ENCODE measurements around the gene CCL2.

The CCL2 gene

DNA sequence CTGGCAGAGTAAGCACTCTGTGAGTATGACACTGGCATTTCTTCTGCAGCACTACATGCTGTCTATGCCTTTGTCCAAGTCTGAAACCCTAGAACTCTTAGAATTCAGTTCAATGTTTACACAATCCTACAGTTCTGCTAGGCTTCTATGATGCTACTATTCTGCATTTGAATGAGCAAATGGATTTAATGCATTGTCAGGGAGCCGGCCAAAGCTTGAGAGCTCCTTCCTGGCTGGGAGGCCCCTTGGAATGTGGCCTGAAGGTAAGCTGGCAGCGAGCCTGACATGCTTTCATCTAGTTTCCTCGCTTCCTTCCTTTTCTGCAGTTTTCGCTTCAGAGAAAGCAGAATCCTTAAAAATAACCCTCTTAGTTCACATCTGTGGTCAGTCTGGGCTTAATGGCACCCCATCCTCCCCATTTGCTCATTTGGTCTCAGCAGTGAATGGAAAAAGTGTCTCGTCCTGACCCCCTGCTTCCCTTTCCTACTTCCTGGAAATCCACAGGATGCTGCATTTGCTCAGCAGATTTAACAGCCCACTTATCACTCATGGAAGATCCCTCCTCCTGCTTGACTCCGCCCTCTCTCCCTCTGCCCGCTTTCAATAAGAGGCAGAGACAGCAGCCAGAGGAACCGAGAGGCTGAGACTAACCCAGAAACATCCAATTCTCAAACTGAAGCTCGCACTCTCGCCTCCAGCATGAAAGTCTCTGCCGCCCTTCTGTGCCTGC lies at the start of gene CCL2:
CCL2 (plus strand) TSS at position 635 of the 730 bp plus-strand sequence; CDS start at position 700, 65 bp downstream.
- H3K36me3 Mint-ChIP-seq (ENCODE audit: low read depth): no peaks in the 10 kb centered on the region
- peaks cover 36% of the 10 kb centered on the region for H3K27me3 Mint-ChIP-seq (ENCODE audit: low read depth)
- H3K4me3 Mint-ChIP-seq: no peak within 1 kb of the TSS
- DNase-seq (ENCODE audit: low spot score): no peak
- no peak within 1 kb of the TSS for H3K27ac Mint-ChIP-seq
- H3K9me3 Mint-ChIP-seq: no peaks in the 10 kb centered on the region
- peaks cover 2% of the 10 kb centered on the region for H3K4me1 Mint-ChIP-seq (ENCODE audit: low read depth)

DNA sequence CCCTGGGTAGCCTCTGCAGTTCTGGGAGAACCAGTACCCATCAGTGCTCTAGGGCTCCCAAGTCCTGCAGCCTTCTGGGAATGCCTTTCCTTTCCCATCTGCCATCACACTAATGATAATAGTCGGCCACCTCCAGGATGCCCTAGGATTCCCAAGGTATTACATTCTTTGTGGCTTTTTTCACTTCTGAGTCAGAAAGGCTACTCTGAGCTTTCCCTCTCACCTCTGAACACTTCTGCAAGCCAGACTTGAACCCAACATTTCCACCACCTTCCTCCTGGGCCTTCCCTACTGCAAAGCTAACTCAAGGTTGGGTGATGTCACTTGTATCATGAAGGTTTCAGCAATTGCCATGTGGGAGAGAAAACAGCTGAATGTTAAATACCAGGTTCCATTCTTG lies 49.7 kb upstream of the CCL2 start:
- peaks cover 18% of the 10 kb centered on the region for H3K27me3 Mint-ChIP-seq (ENCODE audit: low read depth)

DNA sequence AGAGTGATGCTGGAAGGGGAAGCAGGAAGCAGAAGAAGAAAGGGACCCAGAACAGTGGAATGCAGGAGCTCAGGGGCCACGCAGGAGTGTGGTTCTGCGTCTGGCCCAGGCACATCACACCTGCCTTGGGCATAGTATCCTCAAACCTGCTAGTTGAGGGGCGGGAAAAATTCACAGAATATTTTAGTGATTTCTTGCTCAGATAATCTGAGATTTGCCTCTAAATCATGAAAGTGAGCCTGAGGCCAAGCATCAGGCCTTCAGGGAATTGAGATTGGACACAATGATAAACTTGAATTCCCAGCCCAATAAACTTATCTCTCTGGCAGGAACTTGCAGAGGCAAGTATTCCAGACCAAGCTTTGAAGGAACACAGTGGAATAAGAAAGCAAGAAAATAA lies 48.5 kb upstream of the CCL2 start:
- Mint-ChIP-seq H3K4me1 (ENCODE audit: low read depth) (peaks cover 4% of the 10 kb centered on the region), H3K9me3 (peaks cover 7% of the 10 kb centered on the region), H3K4me3 (no peak overlapping the region), H3K27ac (no peak overlapping the region), H3K36me3 (ENCODE audit: low read depth) (no peaks in the 10 kb centered on the region), H3K27me3 (ENCODE audit: low read depth) (peaks cover 24% of the 10 kb centered on the region)
- no peak for DNase-seq (ENCODE audit: low spot score)

More for the DNA sequence above, 49.7 kb upstream of the CCL2 start:
- peaks cover 7% of the 10 kb centered on the region for H3K9me3 Mint-ChIP-seq
- H3K4me3 Mint-ChIP-seq: no peak overlapping the region
- no peak for DNase-seq (ENCODE audit: low spot score)
- H3K36me3 Mint-ChIP-seq (ENCODE audit: low read depth): no peaks in the 10 kb centered on the region
- no peak overlapping the region for H3K27ac Mint-ChIP-seq
- H3K4me1 Mint-ChIP-seq (ENCODE audit: low read depth): peaks cover 11% of the 10 kb centered on the region

DNA sequence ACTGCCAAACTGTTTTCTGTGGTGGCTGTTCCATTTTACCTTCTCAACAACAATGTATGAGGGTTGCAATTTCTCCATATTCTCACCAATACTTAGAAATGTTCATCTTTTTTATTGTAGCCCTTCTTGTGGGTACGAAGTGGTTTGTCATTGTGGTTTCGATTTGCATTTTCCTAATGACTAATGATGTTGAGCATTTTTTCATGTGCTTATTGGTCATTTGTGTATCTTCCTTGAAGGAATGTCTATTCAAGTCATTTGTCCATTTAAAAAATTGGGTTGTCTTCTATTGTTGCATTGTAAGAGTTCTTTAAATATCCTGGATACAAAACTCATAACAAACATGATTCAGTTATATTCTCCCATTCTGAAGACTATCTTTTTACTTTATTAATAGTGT lies 47.5 kb upstream of the CCL2 start:
- Mint-ChIP-seq H3K4me3 (no peak overlapping the region), H3K9me3 (peaks cover 7% of the 10 kb centered on the region), H3K4me1 (ENCODE audit: low read depth) (no peaks in the 10 kb centered on the region), H3K27me3 (ENCODE audit: low read depth) (peaks cover 22% of the 10 kb centered on the region), H3K27ac (no peak overlapping the region), H3K36me3 (ENCODE audit: low read depth) (no peaks in the 10 kb centered on the region)
- no peak for DNase-seq (ENCODE audit: low spot score)

DNA sequence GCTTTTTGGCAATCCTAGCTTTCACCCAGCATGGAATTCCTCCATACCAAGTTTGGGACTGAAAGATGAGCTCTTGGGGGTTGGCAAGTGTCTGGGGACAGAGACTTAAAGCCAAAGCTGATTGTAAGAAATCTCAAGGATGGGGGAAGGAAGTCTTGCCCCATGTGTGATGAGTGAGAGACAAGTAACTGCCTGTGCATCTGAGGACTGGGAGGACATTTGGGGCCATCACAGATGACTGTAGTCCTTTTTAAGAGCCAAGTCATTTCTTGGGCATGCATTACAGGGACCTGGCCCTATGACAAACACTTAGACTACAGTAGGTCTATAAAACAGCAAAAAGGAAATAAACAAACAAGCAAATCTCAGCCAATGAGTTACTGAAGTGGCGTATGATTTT lies 36.3 kb upstream of the CCL2 start:
- peaks cover 27% of the 10 kb centered on the region for H3K27me3 Mint-ChIP-seq (ENCODE audit: low read depth)
- H3K36me3 Mint-ChIP-seq (ENCODE audit: low read depth): no peaks in the 10 kb centered on the region
- no peak for DNase-seq (ENCODE audit: low spot score)
- H3K9me3 Mint-ChIP-seq: peaks cover 4% of the 10 kb centered on the region
- H3K4me3 Mint-ChIP-seq: no peak overlapping the region
- H3K27ac Mint-ChIP-seq: no peak overlapping the region
- peaks cover 8% of the 10 kb centered on the region for H3K4me1 Mint-ChIP-seq (ENCODE audit: low read depth)

DNA sequence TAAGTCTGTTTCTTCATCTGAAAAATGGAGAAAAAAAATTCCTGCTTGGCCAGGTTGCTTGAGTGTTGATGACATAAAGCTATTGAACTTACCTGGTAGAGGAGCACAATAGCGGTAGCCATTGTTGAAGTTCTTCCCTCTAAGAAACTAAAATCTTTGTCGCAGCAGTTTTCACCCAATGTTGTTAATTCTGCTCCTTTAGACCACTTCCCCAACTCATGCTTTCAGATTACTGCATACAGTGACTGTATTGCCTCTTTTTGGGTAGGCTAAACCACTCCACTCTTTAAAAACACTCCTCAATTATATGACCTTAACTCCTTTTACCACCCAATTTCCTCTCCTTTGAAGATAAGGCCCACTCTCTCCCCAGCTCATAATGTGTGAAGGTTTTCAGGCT lies 35.7 kb upstream of the CCL2 start:
- peaks cover 8% of the 10 kb centered on the region for H3K4me1 Mint-ChIP-seq (ENCODE audit: low read depth)
- peaks cover 4% of the 10 kb centered on the region for H3K9me3 Mint-ChIP-seq
- H3K36me3 Mint-ChIP-seq (ENCODE audit: low read depth): no peaks in the 10 kb centered on the region
- no peak overlapping the region for H3K4me3 Mint-ChIP-seq
- no peak for DNase-seq (ENCODE audit: low spot score)
- peaks cover 26% of the 10 kb centered on the region for H3K27me3 Mint-ChIP-seq (ENCODE audit: low read depth)
- H3K27ac Mint-ChIP-seq: no peak overlapping the region

DNA sequence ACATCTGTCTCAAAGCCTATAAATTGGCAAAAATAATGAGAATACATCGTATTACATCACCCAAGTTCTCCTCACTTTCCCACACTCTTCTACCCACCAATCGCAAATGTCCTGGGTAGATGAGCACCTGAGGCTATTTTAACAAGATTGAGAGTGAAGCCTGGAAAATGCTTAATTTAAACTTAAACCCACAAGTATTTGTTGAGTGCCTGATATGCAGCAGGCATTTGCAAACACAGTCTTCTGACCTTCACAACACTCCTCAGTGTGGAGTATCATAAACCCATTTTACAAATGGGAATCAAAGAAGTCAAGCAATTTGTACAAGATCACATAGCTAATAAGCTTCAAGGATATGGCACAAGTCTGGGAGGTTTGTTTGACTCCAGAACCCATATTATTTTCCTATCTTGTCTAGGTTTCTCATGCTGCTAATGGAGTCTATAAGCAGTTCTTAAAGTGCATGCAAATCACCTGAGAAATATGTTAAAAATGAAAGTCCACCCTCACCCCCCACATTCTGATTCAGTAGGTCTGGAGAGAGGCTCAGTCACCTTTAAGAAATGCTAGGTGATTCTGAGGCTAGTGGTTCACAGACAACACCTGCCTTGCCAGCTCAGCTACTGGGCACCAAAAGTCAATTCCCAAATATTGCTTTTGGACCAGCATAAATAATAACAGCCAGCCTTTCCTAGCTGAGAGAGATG lies 34.9 kb upstream of the CCL2 start:
- Mint-ChIP-seq H3K36me3 (ENCODE audit: low read depth) (no peaks in the 10 kb centered on the region), H3K27ac (no peak overlapping the region), H3K4me1 (ENCODE audit: low read depth) (peaks cover 8% of the 10 kb centered on the region), H3K4me3 (no peak overlapping the region), H3K27me3 (ENCODE audit: low read depth) (peaks cover 30% of the 10 kb centered on the region), H3K9me3 (peaks cover 4% of the 10 kb centered on the region)
- DNase-seq (ENCODE audit: low spot score): no peak

DNA sequence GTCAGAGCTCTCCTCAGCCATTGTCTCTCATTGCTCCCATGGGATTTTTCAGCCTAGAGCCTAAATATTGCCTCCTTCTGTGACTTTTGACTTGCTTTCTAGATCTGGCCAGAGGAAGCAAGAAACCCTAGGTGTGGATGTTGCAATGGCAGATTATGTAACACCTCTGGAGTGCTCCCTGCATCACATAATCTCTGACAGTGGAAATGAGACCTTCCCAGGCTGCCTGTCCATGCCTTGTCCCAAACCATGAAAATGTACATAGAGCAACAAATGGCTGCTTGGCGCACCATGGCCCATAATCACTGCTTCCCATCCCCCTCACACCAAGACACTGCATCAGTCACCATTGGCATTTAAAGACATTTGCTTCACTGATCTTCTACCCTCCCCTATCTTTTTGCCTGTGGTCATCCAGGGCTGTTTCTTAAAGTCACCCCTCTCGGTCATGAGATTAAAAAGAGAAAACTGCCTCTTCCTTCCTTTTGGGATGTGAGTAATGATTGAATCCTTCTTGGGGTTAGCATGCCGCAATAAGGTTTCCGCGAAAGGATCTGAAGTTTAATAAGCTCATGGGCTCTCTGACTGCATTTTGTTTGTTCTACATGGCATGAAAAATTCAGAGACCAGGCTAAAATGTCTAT lies 34.2 kb upstream of the CCL2 start:
- peaks cover 30% of the 10 kb centered on the region for H3K27me3 Mint-ChIP-seq (ENCODE audit: low read depth)
- H3K36me3 Mint-ChIP-seq (ENCODE audit: low read depth): no peaks in the 10 kb centered on the region
- peaks cover 8% of the 10 kb centered on the region for H3K4me1 Mint-ChIP-seq (ENCODE audit: low read depth)
- no peak for DNase-seq (ENCODE audit: low spot score)
- H3K9me3 Mint-ChIP-seq: peaks cover 4% of the 10 kb centered on the region
- H3K27ac Mint-ChIP-seq: no peak overlapping the region
- no peak overlapping the region for H3K4me3 Mint-ChIP-seq

DNA sequence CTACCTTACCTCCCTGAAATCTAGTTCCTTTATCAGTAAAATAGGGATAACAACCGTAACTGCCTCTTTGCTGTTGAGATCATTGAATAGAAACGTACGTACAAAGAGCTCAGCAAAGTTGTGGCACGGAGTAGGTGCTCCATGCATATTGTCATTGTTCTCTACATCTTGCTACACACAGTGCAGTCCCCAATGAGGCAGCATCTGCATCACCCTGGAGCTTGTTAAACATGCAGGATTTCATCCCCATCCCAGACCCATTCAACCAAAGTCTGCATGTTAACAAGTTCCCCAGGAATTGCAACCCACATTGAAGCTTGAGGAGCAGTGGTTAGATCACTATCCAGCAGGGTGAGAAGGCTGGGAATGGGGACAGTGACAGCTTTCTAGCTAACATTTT lies 33.7 kb upstream of the CCL2 start:
- Mint-ChIP-seq H3K27ac (no peak overlapping the region), H3K4me1 (ENCODE audit: low read depth) (peaks cover 6% of the 10 kb centered on the region), H3K4me3 (no peak overlapping the region), H3K36me3 (ENCODE audit: low read depth) (no peaks in the 10 kb centered on the region), H3K27me3 (ENCODE audit: low read depth) (peaks cover 26% of the 10 kb centered on the region), H3K9me3 (peaks cover 4% of the 10 kb centered on the region)
- DNase-seq (ENCODE audit: low spot score): no peak

DNA sequence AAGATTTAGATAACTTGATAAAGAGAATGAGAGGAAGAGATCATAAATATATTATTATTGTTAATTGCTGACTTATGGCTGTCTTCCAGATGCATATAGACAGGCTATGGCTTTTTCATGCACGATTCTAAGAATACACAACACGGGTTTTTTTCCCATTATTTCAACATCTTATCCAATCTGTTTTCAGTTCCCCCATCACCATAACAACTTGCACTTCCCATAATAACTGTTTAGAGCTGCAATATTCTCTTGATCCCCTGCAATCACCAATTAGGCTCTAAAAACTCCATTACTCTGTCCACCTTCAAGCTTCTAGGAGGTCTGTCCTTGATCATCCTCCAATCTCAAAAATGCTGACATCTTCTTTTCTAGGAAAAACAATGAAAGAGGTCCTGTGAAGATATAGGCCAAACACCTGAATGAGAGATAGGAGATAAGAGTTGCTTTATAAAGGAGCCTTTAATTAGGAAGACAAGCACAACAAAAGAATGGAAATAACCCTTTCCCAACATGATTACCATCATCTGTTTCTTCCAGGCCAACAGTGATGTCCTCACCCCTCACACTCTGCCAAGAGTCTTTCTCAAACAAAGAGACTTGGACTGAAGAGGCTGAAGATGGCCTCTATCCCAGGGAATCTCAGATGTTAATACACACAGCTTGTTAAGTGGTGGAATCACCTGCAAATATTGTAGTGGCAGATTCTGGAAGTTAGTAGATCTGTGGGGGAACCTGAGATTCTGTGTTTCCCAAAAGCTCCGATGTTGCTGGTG lies 32.2 kb upstream of the CCL2 start:
- no peak for DNase-seq (ENCODE audit: low spot score)
- H3K27ac Mint-ChIP-seq: no peak overlapping the region
- no peaks in the 10 kb centered on the region for H3K9me3 Mint-ChIP-seq
- no peaks in the 10 kb centered on the region for H3K36me3 Mint-ChIP-seq (ENCODE audit: low read depth)
- H3K27me3 Mint-ChIP-seq (ENCODE audit: low read depth): peaks cover 27% of the 10 kb centered on the region
- no peak overlapping the region for H3K4me3 Mint-ChIP-seq
- H3K4me1 Mint-ChIP-seq (ENCODE audit: low read depth): peaks cover 2% of the 10 kb centered on the region

DNA sequence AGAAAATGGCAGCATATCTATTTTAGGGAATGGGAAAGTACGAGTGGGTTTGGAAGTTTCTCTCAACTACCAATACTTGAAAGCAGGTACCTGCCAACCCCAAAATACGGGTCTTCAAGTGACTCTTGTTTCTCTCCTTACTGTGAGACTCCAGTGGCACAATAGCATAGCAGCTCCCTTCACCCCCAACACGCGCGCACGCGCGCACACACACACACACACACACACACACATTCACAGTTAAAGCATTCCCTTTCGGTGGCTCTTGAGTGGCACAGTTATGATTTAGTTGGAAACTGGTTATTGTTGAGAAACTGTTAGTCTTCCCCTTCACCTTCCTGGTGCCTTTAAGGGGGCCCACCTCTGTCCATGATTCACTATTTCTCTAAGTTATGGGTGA lies 30.0 kb upstream of the CCL2 start:
- peaks cover 10% of the 10 kb centered on the region for H3K9me3 Mint-ChIP-seq
- no peak overlapping the region for H3K27ac Mint-ChIP-seq
- H3K27me3 Mint-ChIP-seq (ENCODE audit: low read depth): peaks cover 34% of the 10 kb centered on the region
- no peaks in the 10 kb centered on the region for H3K4me1 Mint-ChIP-seq (ENCODE audit: low read depth)
- DNase-seq (ENCODE audit: low spot score): no peak
- no peaks in the 10 kb centered on the region for H3K36me3 Mint-ChIP-seq (ENCODE audit: low read depth)
- no peak overlapping the region for H3K4me3 Mint-ChIP-seq

DNA sequence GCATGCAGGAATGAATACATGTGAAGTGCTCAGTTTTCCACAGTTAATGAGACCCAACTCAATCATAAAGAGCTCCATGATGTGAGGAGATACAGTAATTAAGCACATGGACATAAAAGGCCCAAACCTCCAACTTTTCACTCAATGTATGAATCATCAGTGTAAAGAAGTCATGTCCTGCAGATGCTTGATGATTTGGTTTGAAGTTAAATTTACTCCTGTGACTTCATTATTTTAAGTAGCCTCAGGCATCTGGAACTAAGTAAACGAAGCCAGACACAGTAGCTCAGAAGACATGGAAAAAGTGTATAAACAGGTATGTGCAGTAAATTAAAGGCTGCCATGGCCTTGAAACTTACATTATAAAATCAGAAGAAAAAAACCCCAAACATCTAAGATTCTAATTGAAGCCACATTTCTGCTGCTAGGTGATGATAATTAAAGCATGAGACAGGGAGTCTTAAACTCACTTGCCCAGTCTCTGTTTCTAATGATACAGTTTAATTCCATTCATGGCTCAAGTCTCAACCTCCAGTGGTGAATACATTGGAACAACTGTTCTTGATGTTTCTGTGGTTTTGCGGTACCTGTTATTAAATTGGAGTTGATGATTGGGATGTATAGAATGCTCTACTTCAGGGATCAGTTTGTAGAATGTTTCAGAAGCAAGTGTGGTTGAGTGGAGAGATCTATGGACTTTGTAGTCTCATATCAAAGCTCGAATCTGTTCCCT lies 28.9 kb upstream of the CCL2 start:
- H3K4me1 Mint-ChIP-seq (ENCODE audit: low read depth): no peaks in the 10 kb centered on the region
- peaks cover 21% of the 10 kb centered on the region for H3K9me3 Mint-ChIP-seq
- DNase-seq (ENCODE audit: low spot score): no peak
- no peak overlapping the region for H3K4me3 Mint-ChIP-seq
- no peak overlapping the region for H3K27ac Mint-ChIP-seq
- H3K27me3 Mint-ChIP-seq (ENCODE audit: low read depth): peaks cover 39% of the 10 kb centered on the region
- no peaks in the 10 kb centered on the region for H3K36me3 Mint-ChIP-seq (ENCODE audit: low read depth)

DNA sequence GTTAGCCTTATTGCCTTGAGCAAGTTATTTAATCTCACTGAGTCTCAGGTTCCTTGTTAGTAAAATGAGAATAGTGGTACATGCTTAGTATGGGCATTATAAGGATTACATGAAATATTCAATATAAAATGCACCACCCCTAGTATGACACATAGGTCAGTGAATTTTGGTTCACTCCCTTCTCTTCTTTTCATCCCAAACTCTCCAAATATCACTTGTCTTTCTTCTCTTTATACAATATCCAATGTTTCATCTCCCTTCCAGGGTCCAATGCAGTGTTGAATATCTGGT lies 28.4 kb upstream of the CCL2 start:
- no peak overlapping the region for H3K4me3 Mint-ChIP-seq
- no peaks in the 10 kb centered on the region for H3K4me1 Mint-ChIP-seq (ENCODE audit: low read depth)
- no peak for DNase-seq (ENCODE audit: low spot score)
- H3K9me3 Mint-ChIP-seq: peaks cover 22% of the 10 kb centered on the region
- H3K36me3 Mint-ChIP-seq (ENCODE audit: low read depth): no peaks in the 10 kb centered on the region
- peaks cover 38% of the 10 kb centered on the region for H3K27me3 Mint-ChIP-seq (ENCODE audit: low read depth)
- no peak overlapping the region for H3K27ac Mint-ChIP-seq

Measured in T-helper 2 cell treated with Interferon-gamma antibody and Interleukin-4, amounts not matched to agents 5 μg/mL and 100 μg/mL, for 36 hours (primary cell).